Vagina (tissue), 2 donors: ENCODE data around the gene RPL13A.

Experiments used
- POLR2A ChIP-seq, 2 donors: fragments of 450-650 bp; IDR thresholded peaks; one replicate each; pipeline ENCODE4 v1.6.1; 2017; ENCODE audit warnings: antibody characterized with exemption in 2 of 2, mild to moderate bottlenecking in 2 of 2, moderate library complexity in 2 of 2
- POLR2AphosphoS5 ChIP-seq, 2 donors: sonication (generic); formaldehyde crosslinking; IDR thresholded peaks; one replicate each; pipeline ENCODE4 v1.9.0; 2017; ENCODE audit warnings: antibody characterized with exemption in 2 of 2, mild to moderate bottlenecking in 2 of 2, low read depth in 1 of 2; ENCODE audit not compliant: insufficient read depth in 1 of 2
- TF ChIP-seq, protein P1 (sequence below), 3 experiments: fragments of 450-650 bp in 2 of 3; fragments of 200-600 bp in 1 of 3; sonication (generic) in 1 of 3; IDR thresholded peaks; one replicate each; pipeline ENCODE4 v1.5.1; 2017 to 2019; ENCODE audit warnings: antibody characterized with exemption in 3 of 3, mild to moderate bottlenecking in 2 of 3, moderate library complexity in 2 of 3

- TF ChIP-seq, protein P1, sequence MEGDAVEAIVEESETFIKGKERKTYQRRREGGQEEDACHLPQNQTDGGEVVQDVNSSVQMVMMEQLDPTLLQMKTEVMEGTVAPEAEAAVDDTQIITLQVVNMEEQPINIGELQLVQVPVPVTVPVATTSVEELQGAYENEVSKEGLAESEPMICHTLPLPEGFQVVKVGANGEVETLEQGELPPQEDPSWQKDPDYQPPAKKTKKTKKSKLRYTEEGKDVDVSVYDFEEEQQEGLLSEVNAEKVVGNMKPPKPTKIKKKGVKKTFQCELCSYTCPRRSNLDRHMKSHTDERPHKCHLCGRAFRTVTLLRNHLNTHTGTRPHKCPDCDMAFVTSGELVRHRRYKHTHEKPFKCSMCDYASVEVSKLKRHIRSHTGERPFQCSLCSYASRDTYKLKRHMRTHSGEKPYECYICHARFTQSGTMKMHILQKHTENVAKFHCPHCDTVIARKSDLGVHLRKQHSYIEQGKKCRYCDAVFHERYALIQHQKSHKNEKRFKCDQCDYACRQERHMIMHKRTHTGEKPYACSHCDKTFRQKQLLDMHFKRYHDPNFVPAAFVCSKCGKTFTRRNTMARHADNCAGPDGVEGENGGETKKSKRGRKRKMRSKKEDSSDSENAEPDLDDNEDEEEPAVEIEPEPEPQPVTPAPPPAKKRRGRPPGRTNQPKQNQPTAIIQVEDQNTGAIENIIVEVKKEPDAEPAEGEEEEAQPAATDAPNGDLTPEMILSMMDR (IDR thresholded peaks at IDR 0.05) = no peak
- TF ChIP-seq POLR2AphosphoS5 (IDR thresholded peaks at IDR 0.05; ENCODE audit: insufficient read depth in 1 of 2, low read depth in 1 of 2) (no peak), POLR2A (IDR thresholded peaks at IDR 0.05) (no peak)
These were observed 7.3 kb upstream of the RPL13A start for GRCh38 chr19:49479975-49480628.
